ENCODE measurements around the gene NOS2. TPM values are rescaled to one million over a fixed set of nuclear protein-coding genes. Genes with fewer than 3 reads are reported as not detected.

The NOS2 gene
- total and polyA plus RNA-seq, 4 donors = 0.79 to 1.4 (median 1.3) TPM

DNA sequence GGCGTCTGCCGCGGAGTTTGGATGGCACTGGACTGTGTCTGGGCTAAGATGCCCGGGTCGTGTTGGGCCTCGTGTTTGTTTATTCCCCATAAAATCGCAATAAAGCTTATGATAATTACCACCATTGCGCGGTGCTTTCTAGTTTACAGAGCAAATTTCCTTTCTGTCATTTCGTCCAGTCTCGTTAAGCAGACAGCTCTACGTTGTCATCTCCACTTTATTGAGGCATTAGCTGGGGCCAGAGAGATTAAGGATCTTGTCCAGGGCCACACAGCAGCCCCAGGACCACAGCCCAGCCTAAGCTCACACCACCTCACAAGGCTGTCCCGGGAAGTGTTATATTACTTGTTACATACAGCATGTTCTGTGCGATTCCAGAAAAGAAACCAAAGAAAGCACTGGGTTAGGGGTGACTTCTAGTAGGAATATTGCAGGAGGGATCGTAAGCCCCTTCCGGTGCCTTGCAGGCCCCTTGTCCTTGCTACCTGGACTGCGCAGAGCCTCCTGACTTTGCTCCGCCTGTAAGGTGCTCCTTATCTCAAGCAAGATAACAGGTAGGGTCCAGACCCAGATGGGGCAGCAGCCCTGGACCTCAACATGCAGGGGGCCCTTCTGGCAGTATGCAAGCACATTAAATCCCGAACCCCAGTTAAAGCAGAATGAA, 6.3 kb downstream of the NOS2 start:
- Histone ChIP-seq H3K4me3 (ENCODE audit: low read depth, low read length) (peak overlapping the region; percentile 27), H3K9me3 (ENCODE audit: control insufficient read depth, insufficient read depth, low read length) (no peaks in the 10 kb centered on the region), H3K27ac (ENCODE audit: low read depth, low read length) (no peak overlapping the region), H3K4me1 (ENCODE audit: control insufficient read depth, insufficient read depth, low read length) (peaks cover 11% of the 10 kb centered on the region), H3K27me3 (ENCODE audit: control insufficient read depth, insufficient read depth, low read length) (no peaks in the 10 kb centered on the region), H3K36me3 (ENCODE audit: control insufficient read depth, insufficient read depth, low read length) (no peaks in the 10 kb centered on the region)
- DNase-seq (ENCODE audit: low read depth in 4 of 6, low spot score in 6 of 6) = no peak
- 30% methylated on average over 17 of the region's 19 CpGs for WGBS (ENCODE audit: insufficient coverage)

GRCh38 chr17:27793168-27793905, 7.0 kb downstream of the NOS2 start:
- Histone ChIP-seq H3K36me3 (ENCODE audit: control insufficient read depth, insufficient read depth, low read length) (peaks cover 2% of the 10 kb centered on the region), H3K4me3 (ENCODE audit: low read depth, low read length) (peak overlapping the region; percentile 27), H3K27me3 (ENCODE audit: control insufficient read depth, insufficient read depth, low read length) (no peaks in the 10 kb centered on the region), H3K4me1 (ENCODE audit: control insufficient read depth, insufficient read depth, low read length) (peaks cover 11% of the 10 kb centered on the region), H3K27ac (ENCODE audit: low read depth, low read length) (no peak overlapping the region), H3K9me3 (ENCODE audit: control insufficient read depth, insufficient read depth, low read length) (no peaks in the 10 kb centered on the region)
- DNase-seq (ENCODE audit: low read depth in 4 of 6, low spot score in 6 of 6) = peak in 3 of 6 donors; percentile 17 to 76 (median 75)
- 2% methylated on average over 57 of the region's 58 CpGs for WGBS (ENCODE audit: insufficient coverage)

DNA sequence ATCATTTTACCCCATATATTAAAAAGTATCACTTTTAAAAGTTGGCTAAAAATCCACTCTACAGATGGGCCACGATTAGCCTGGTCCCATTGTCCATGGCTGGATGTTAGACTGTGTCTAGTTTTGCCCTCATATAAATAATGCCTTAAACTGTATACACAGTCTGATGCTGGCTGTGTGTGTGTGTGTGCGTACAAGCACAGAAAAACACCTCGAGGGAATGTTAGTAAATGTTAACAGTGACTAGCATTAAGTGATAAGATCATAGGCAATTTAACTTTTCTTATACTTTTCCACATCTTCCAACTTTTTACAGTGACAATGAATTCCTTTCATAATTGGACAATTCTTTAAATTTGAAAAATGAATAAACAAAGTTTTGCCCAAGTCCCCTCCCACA, 8.2 kb downstream of the NOS2 start:
- no CpG with 5 or more reads among the region's 3 CpGs for WGBS (ENCODE audit: insufficient coverage)
- no peak overlapping the region for H3K27ac ChIP-seq (ENCODE audit: low read depth, low read length)
- no peak for DNase-seq (ENCODE audit: low read depth in 4 of 6, low spot score in 6 of 6)
- H3K9me3 ChIP-seq (ENCODE audit: control insufficient read depth, insufficient read depth, low read length) = no peaks in the 10 kb centered on the region
- peaks cover 2% of the 10 kb centered on the region for H3K36me3 ChIP-seq (ENCODE audit: control insufficient read depth, insufficient read depth, low read length)
- H3K4me1 ChIP-seq (ENCODE audit: control insufficient read depth, insufficient read depth, low read length) = peaks cover 11% of the 10 kb centered on the region
- no peaks in the 10 kb centered on the region for H3K27me3 ChIP-seq (ENCODE audit: control insufficient read depth, insufficient read depth, low read length)
- no peak overlapping the region for H3K4me3 ChIP-seq (ENCODE audit: low read depth, low read length)

DNA sequence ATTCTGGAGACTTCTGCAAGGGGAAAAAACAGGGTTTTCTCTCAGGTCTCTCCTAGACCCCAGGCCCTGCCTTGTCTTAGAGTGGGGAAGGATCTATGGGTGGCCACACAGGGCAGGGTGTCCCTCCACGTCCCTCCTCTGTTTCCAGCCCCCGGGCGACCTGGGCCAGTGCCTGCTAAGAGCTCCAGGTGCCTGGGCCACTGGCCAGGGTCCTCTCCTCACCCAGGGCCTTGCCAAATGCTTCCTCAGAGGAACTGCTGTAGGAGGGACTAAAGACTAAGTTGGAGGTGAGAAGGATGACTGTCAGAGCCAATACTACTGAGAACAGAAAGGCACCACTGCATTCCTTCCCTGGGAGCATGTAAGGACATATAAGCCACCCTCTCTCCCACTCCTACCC, 11.4 kb downstream of the NOS2 start:
- 90% methylated on average over 2 of the region's 3 CpGs for WGBS (ENCODE audit: insufficient coverage)

DNA sequence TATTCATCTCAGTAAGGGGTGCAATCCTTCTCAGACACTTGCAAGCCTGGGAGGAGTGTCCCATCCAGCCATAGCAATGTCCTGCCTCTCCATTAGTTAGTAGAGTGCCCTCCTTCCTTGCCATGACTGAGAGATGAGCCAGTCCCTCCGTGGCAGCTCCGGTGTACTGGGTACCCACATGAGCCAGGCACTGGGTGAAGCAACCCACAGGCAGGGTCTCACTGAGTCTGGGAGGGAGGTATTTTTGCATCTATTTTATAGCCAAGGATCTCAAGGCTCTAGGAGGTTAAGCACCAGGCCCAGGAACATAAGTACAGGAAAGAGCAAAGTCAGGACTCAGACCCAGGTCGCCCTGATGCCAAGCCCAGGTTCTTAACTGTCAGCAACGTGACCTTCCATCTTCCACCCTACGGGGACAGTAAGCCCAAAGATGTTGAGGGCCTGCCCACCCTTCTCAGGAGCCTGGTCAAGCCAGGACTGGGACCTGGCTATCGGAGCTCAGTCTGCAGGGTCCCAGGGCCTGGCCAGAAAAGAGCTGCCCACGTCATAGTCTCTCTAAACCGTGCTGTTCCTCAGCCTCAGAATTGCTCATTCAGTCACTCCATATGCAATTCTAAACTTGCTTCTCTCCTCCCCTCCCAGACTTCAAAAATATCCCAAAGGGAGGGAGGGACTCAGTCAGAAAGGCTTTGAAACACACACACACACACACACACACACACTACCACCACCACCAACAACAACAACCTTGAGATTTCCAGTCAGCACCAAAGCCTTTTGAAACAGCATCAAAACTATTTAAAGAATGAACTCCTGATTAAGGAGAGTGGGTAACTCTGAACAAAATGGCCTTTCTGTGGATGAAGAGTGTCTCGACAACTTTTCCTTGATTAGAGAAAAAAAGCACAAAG, 16.6 kb downstream of the NOS2 start:
- DNase-seq (ENCODE audit: low read depth in 4 of 6, low spot score in 6 of 6) = no peak
- no peak overlapping the region for H3K4me3 ChIP-seq (ENCODE audit: low read depth, low read length)
- 91% methylated on average over 8 of the region's 9 CpGs for WGBS (ENCODE audit: insufficient coverage)
- H3K9me3 ChIP-seq (ENCODE audit: control insufficient read depth, insufficient read depth, low read length) = no peaks in the 10 kb centered on the region
- H3K27me3 ChIP-seq (ENCODE audit: control insufficient read depth, insufficient read depth, low read length) = no peaks in the 10 kb centered on the region
- H3K4me1 ChIP-seq (ENCODE audit: control insufficient read depth, insufficient read depth, low read length) = no peaks in the 10 kb centered on the region
- no peak overlapping the region for H3K27ac ChIP-seq (ENCODE audit: low read depth, low read length)
- peaks cover 6% of the 10 kb centered on the region for H3K36me3 ChIP-seq (ENCODE audit: control insufficient read depth, insufficient read depth, low read length)

More for the DNA sequence above, 11.4 kb downstream of the NOS2 start:
- H3K27me3 ChIP-seq (ENCODE audit: control insufficient read depth, insufficient read depth, low read length) = no peaks in the 10 kb centered on the region
- peaks cover 2% of the 10 kb centered on the region for H3K36me3 ChIP-seq (ENCODE audit: control insufficient read depth, insufficient read depth, low read length)
- no peaks in the 10 kb centered on the region for H3K9me3 ChIP-seq (ENCODE audit: control insufficient read depth, insufficient read depth, low read length)
- no peak for DNase-seq (ENCODE audit: low read depth in 4 of 6, low spot score in 6 of 6)
- H3K4me1 ChIP-seq (ENCODE audit: control insufficient read depth, insufficient read depth, low read length) = peaks cover 6% of the 10 kb centered on the region
- no peak overlapping the region for H3K27ac ChIP-seq (ENCODE audit: low read depth, low read length)
- H3K4me3 ChIP-seq (ENCODE audit: low read depth, low read length) = no peak overlapping the region

GRCh38 chr17:27782791-27783206, 17.5 kb downstream of the NOS2 start:
- WGBS (ENCODE audit: insufficient coverage) = 69% methylated on average over 7 of the region's 7 CpGs
- no peak overlapping the region for H3K27ac ChIP-seq (ENCODE audit: low read depth, low read length)
- DNase-seq (ENCODE audit: low read depth in 4 of 6, low spot score in 6 of 6) = no peak

DNA sequence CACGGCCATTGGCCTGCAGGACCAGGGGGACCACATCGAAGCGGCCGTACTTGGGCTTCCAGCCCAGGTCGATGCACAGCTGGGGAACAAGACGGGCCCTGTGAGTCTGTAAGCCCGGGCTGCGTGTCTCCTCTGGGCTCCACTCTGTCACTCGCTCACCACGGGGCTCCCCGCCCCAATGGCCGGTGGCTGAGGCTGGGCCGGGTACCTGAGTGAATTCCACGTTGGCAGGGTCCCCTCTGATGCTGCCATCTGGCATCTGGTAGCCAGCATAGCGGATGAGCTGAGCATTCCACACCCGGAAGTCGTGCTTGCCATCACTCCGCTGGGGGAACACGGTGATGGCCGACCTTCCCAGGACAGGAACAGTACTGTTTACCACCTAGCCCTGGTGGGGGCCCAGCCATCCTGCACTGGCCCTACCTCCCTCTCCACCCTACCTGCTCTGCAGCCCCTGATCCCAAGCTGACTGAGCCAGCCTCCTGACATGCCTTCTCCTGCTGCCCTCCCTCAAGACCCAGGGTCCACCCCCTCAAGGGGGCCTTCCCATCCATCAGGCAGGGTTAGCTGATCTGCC, 19.4 kb downstream of the NOS2 start:
- Histone ChIP-seq H3K36me3 (ENCODE audit: control insufficient read depth, insufficient read depth, low read length) (peaks cover 6% of the 10 kb centered on the region), H3K9me3 (ENCODE audit: control insufficient read depth, insufficient read depth, low read length) (no peaks in the 10 kb centered on the region), H3K4me3 (ENCODE audit: low read depth, low read length) (no peak overlapping the region), H3K27me3 (ENCODE audit: control insufficient read depth, insufficient read depth, low read length) (no peaks in the 10 kb centered on the region), H3K4me1 (ENCODE audit: control insufficient read depth, insufficient read depth, low read length) (no peaks in the 10 kb centered on the region), H3K27ac (ENCODE audit: low read depth, low read length) (no peak overlapping the region)
- 88% methylated on average over 20 of the region's 20 CpGs for WGBS (ENCODE audit: insufficient coverage)
- DNase-seq (ENCODE audit: low read depth in 4 of 6, low spot score in 6 of 6) = no peak

More at GRCh38 chr17:27782791-27783206, 17.5 kb downstream of the NOS2 start:
- Histone ChIP-seq H3K36me3 (ENCODE audit: control insufficient read depth, insufficient read depth, low read length) (peaks cover 6% of the 10 kb centered on the region), H3K27me3 (ENCODE audit: control insufficient read depth, insufficient read depth, low read length) (no peaks in the 10 kb centered on the region), H3K4me3 (ENCODE audit: low read depth, low read length) (no peak overlapping the region), H3K9me3 (ENCODE audit: control insufficient read depth, insufficient read depth, low read length) (no peaks in the 10 kb centered on the region), H3K4me1 (ENCODE audit: control insufficient read depth, insufficient read depth, low read length) (no peaks in the 10 kb centered on the region)

DNA sequence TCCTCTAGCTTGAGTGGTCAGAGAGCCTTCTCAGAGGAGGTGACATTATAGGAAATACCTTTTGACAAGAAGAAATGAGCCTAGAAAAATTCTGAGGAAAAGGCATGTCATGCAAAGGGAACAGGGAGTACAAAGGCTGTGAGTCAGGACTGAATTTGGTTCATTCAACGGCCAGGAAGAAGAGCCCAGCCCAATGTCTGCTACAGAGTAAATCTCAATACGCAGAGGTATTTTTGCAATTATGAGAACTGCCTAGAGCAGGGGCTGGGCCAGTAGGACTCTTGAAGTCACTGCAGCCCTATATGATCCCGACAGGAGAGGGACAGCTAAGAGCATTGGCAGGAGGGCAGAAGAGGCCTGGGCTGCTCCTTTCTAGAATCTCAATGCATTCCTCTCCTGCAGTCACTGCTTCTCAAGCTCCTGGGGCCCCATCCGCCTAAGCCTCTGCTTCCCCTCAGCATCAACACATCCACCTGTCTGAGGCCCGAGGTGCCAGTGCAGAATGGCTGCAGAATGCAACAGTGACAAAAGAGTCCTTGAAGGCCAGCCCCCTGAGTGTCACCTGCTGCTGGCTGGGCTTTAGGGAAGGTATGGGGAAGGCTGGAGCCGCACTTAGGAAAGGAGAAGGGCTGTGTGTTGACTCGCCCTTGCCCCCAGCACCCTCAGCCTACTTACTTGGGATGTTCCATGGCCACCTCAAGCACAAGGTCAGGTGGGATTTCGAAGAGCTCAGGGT, 20.1 kb downstream of the NOS2 start:
- WGBS (ENCODE audit: insufficient coverage) = 89% methylated on average over 8 of the region's 8 CpGs
- Histone ChIP-seq H3K4me3 (ENCODE audit: low read depth, low read length) (no peak overlapping the region), H3K36me3 (ENCODE audit: control insufficient read depth, insufficient read depth, low read length) (peaks cover 6% of the 10 kb centered on the region), H3K4me1 (ENCODE audit: control insufficient read depth, insufficient read depth, low read length) (no peaks in the 10 kb centered on the region), H3K27ac (ENCODE audit: low read depth, low read length) (no peak overlapping the region), H3K27me3 (ENCODE audit: control insufficient read depth, insufficient read depth, low read length) (no peaks in the 10 kb centered on the region), H3K9me3 (ENCODE audit: control insufficient read depth, insufficient read depth, low read length) (no peaks in the 10 kb centered on the region)
- no peak for DNase-seq (ENCODE audit: low read depth in 4 of 6, low spot score in 6 of 6)

- no peaks in the 10 kb centered on the region for H3K27me3 ChIP-seq (ENCODE audit: control insufficient read depth, insufficient read depth, low read length)
- H3K9me3 ChIP-seq (ENCODE audit: control insufficient read depth, insufficient read depth, low read length) = no peaks in the 10 kb centered on the region
- no peak overlapping the region for H3K4me3 ChIP-seq (ENCODE audit: low read depth, low read length)
- H3K4me1 ChIP-seq (ENCODE audit: control insufficient read depth, insufficient read depth, low read length) = no peaks in the 10 kb centered on the region
- WGBS (ENCODE audit: insufficient coverage) = 85% methylated on average over 1 of the region's 4 CpGs
- DNase-seq (ENCODE audit: low read depth in 4 of 6, low spot score in 6 of 6) = no peak
- H3K27ac ChIP-seq (ENCODE audit: low read depth, low read length) = no peak overlapping the region
- peaks cover 6% of the 10 kb centered on the region for H3K36me3 ChIP-seq (ENCODE audit: control insufficient read depth, insufficient read depth, low read length)
Observed at GRCh38 chr17:27778183-27778582, 22.1 kb downstream of the NOS2 start.

Data from spinal cord (tissue), 10 donors.